Measurements from ENCODE around the gene RAD23B.

RAD23B gene

DNA sequence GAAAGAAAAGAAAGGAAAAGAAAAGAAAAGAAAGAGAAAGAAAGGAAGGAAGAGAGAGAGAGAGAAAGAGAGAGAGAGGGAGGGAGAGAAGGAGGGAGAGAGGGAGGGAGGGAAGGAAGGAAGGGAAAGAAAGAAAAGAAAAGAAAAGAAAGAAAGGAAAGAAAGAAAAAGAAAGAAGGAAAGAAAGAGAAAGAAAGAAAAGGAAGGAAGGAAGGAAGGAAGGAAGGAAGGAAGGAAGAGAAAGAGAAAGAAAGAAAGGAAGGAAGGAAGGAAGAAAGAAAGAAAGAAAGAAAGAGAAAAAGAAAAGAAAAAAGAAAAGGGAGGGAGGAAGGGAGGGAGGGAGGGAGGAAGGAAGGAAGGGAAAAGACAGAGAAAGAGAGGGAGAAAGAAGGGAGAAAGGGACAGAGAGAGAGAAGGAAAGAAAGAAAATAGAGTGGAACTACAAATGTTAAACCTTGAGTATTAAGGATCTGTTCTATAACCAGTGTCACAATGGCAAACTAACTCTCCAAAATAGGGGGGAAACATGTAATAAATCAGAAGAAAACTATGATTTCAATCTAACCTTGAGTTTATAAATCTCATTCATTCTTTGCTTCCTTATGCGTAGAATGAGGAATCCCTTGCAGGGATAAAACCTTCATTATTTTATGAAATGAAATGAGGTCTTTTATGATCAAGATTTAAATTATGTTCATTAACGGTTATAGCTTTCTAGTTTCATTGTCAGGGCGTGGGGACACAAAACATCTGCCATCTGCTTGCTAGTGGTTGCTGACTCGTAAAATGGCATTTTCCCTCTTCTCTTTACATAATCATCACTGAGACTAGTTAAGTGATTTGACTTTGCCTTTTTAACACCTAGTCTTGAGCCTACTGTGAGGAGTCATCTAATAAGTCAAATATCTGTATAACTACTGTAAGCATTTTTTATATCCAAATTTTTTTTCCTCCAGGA is 40.7 kb upstream of the RAD23B start:
- peaks cover 20% of the 10 kb centered on the region for H3K27me3 ChIP-seq
- no peaks in the 10 kb centered on the region for H3K36me3 ChIP-seq
- TF ChIP-seq, protein P1, sequence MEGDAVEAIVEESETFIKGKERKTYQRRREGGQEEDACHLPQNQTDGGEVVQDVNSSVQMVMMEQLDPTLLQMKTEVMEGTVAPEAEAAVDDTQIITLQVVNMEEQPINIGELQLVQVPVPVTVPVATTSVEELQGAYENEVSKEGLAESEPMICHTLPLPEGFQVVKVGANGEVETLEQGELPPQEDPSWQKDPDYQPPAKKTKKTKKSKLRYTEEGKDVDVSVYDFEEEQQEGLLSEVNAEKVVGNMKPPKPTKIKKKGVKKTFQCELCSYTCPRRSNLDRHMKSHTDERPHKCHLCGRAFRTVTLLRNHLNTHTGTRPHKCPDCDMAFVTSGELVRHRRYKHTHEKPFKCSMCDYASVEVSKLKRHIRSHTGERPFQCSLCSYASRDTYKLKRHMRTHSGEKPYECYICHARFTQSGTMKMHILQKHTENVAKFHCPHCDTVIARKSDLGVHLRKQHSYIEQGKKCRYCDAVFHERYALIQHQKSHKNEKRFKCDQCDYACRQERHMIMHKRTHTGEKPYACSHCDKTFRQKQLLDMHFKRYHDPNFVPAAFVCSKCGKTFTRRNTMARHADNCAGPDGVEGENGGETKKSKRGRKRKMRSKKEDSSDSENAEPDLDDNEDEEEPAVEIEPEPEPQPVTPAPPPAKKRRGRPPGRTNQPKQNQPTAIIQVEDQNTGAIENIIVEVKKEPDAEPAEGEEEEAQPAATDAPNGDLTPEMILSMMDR (IDR thresholded peaks at IDR 0.05) = no peak
- no peaks in the 10 kb centered on the region for H3K4me1 ChIP-seq (ENCODE audit: control insufficient read depth in 1 of 2, insufficient read depth in 1 of 2, low read depth in 1 of 2, low read length in 1 of 2)
- H3K27ac ChIP-seq = no peak overlapping the region
- H3K4me3 ChIP-seq (ENCODE audit: low read depth in 1 of 2, low read length in 1 of 2) = no peak overlapping the region
- H3K9me3 ChIP-seq = no peaks in the 10 kb centered on the region

DNA sequence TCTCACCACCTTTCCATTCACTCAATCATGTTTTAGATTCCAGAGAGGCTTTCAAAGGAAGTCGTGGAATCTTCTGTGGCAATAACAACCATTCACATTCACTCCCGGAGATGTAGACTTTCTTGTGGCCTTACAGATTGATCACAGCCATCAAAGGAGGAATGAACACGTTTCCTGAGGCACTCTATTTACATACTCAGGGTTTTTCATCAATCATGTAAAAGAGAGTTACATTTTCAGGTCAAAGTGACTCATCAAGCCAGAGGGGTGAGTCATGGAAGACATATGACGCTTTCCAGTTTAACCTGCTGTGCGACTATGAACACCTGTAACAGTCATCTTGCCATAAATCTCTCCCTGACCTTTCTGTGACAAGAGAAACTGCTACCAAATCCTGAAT is 39.3 kb upstream of the RAD23B start:
- Histone ChIP-seq H3K27me3 (peaks cover 6% of the 10 kb centered on the region), H3K27ac (no peak overlapping the region), H3K36me3 (no peaks in the 10 kb centered on the region), H3K4me1 (ENCODE audit: control insufficient read depth in 1 of 2, insufficient read depth in 1 of 2, low read depth in 1 of 2, low read length in 1 of 2) (no peaks in the 10 kb centered on the region), H3K4me3 (ENCODE audit: low read depth in 1 of 2, low read length in 1 of 2) (no peak overlapping the region), H3K9me3 (no peaks in the 10 kb centered on the region)
- TF ChIP-seq, protein P1 (IDR thresholded peaks at IDR 0.05) = no peak

DNA sequence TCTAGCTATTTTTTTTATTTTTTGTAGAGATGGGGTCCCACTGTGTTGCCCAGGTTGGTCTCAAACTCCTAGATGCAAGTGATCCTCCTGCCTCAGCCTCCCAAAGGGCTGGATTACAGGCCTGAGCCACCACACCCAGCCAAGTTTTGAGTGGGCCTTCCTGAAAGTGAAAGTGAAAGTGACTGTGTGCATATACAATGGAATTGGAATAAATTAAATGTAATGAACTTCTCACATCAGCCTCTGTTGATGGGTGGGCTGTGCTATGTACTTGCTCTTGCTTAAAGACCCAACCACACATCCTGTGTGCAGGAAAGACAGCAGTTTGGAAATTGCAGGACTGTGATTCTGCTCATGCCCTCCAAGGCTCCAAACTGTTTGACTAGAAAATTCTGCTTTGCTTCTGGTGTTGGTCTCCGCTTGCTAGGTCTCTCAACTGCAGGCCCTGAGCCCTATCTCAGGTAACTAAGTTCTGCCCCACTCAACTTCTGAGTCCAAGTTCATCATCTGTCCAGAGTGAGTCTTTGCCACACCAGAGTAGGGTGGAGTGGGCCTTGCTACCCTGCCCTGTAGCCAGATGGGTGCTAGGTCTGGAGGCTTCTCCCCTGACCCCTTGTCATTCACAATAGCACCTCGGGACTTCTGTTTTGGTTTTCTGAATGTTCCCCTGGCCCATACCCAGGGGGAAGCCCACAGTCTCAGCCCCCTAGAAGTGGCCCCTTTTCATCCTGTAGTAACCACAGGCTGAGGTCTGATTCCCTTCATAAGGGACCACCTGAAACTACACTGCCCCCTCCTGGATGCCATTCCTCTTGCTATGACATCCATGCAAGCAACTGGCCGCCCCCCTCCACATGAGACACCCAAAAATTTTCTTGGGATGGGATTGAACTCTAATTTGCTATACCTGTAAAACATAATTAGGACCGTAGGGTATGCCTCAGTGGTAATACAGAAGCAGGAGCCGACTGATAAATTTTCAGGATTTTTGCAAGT is 36.5 kb upstream of the RAD23B start:
- Histone ChIP-seq H3K27ac (no peak overlapping the region), H3K36me3 (no peaks in the 10 kb centered on the region), H3K9me3 (no peaks in the 10 kb centered on the region), H3K4me3 (ENCODE audit: low read depth in 1 of 2, low read length in 1 of 2) (no peak overlapping the region), H3K4me1 (ENCODE audit: control insufficient read depth in 1 of 2, insufficient read depth in 1 of 2, low read depth in 1 of 2, low read length in 1 of 2) (no peaks in the 10 kb centered on the region), H3K27me3 (peaks cover 6% of the 10 kb centered on the region)
- TF ChIP-seq, protein P1 (IDR thresholded peaks at IDR 0.05) = no peak

DNA sequence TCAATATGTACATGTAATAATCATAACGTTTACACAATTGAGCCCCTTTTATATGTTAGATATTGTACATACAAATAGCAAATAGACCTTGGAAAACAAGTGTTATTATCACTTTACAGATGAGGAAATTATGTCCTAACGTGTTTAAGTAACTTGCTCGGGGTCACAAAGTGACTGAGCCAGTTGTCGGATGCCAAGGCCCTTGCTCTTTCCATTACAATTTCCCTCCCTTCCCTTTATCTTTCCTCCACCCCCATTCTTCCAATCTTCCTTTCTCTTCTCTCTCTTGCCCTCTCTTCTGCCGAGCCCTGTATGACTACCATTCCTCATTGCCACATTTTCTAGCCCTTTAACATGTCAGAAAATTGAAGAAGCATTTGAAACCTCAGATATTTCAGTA is 34.4 kb upstream of the RAD23B start:
- no peak overlapping the region for H3K4me3 ChIP-seq (ENCODE audit: low read depth in 1 of 2, low read length in 1 of 2)
- H3K27me3 ChIP-seq = peaks cover 10% of the 10 kb centered on the region
- TF ChIP-seq, protein P1 (IDR thresholded peaks at IDR 0.05) = no peak
- H3K27ac ChIP-seq = no peak overlapping the region
- no peaks in the 10 kb centered on the region for H3K36me3 ChIP-seq
- H3K4me1 ChIP-seq (ENCODE audit: control insufficient read depth in 1 of 2, insufficient read depth in 1 of 2, low read depth in 1 of 2, low read length in 1 of 2) = no peaks in the 10 kb centered on the region
- no peaks in the 10 kb centered on the region for H3K9me3 ChIP-seq

DNA sequence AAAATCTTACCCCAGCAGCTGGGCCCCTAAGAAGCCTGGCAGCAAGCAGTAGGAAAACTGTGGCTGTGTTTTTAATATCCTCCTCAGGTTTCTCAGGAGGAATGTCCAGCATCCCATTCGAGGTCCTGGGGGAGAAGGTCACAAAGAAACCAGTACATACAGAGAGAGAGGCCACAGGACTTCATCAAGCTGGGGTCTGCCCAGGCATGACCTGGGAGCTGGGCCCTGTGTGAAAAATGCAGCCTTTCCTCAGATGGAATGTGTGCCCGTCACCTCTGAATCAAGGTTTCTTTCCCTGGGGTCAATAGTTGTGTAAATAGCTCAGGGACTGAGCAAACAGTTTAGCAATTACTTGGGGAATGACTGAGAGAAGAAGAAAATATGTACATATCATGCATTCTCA is 33.9 kb upstream of the RAD23B start:
- H3K4me1 ChIP-seq (ENCODE audit: control insufficient read depth in 1 of 2, insufficient read depth in 1 of 2, low read depth in 1 of 2, low read length in 1 of 2) = no peaks in the 10 kb centered on the region
- H3K4me3 ChIP-seq (ENCODE audit: low read depth in 1 of 2, low read length in 1 of 2) = no peak overlapping the region
- peaks cover 9% of the 10 kb centered on the region for H3K27me3 ChIP-seq
- TF ChIP-seq, protein P1 (IDR thresholded peaks at IDR 0.05) = no peak
- H3K9me3 ChIP-seq = no peaks in the 10 kb centered on the region
- no peak overlapping the region for H3K27ac ChIP-seq
- no peaks in the 10 kb centered on the region for H3K36me3 ChIP-seq

All from neutrophil (primary cell).